ENCODE results near the gene RAB3A. TPM values are rescaled to one million over a fixed set of nuclear protein-coding genes. Genes with fewer than 3 reads are reported as not detected.

RAB3A gene
- total and polyA plus RNA-seq, 9 of the 15 experiments (the other 6 are each of a cell fraction or from before 2014, with no cell fraction given): 0.17 to 5.1 (median 0.90) TPM; not detected in 1

GRCh38 chr19:18208098-18208951, 4.5 kb upstream of the RAB3A start (continued):
- TF ChIP-seq RERE (CRISPR knock-in tag; IDR thresholded peaks at IDR 0.05; ENCODE audit: borderline replicate concordance) (no peak), TCF3 (CRISPR knock-in tag; IDR thresholded peaks at IDR 0.05) (no peak), ARID4B (CRISPR knock-in tag; IDR thresholded peaks at IDR 0.05) (no peak), MEF2A (IDR thresholded peaks at IDR 0.05; ENCODE audit: control insufficient read depth, low read depth, low read length) (no peak), VEZF1 (CRISPR knock-in tag; IDR thresholded peaks at IDR 0.05) (peak; percentile 67), ETS2 (tag; IDR thresholded peaks at IDR 0.05; ENCODE audit: borderline replicate concordance, poor library complexity, severe bottlenecking) (no peak), ZNF592 (IDR thresholded peaks at IDR 0.05) (no peak), EP300 (IDR thresholded peaks at IDR 0.05; ENCODE audit: low read length) (no peak)
